HUES64 (cell line): ENCODE measurements around the gene NIPBL. TPM values are rescaled to one million over a fixed set of nuclear protein-coding genes. Genes with fewer than 3 reads are reported as not detected.
"Not testable (repeated sequence)": the region's sequence is repeated elsewhere in the genome, so short reads cannot be mapped to it uniquely, and the experiment has no call there.

Source experiments
- H3K27ac ChIP-seq: 2 replicates; pipeline ENCODE4 v1.7.0; 2013; ENCODE audit warnings: low read depth, low read length, inconsistent platforms
- H3K27me3 ChIP-seq: 2 replicates; pipeline ENCODE4 v1.6.1; 2013; ENCODE audit warnings: mild to moderate bottlenecking, low read length; ENCODE audit not compliant: insufficient read depth
- H3K36me3 ChIP-seq: 2 replicates; pipeline ENCODE4 v1.6.1; 2013; ENCODE audit warnings: mild to moderate bottlenecking, low read length; ENCODE audit not compliant: insufficient read depth
- H3K4me1 ChIP-seq: 2 replicates; pipeline ENCODE4 v1.6.1; 2013; ENCODE audit warnings: mild to moderate bottlenecking, low read length, moderate library complexity; ENCODE audit not compliant: insufficient read depth
- H3K4me3 ChIP-seq: 2 replicates; pipeline ENCODE4 v1.5.1; 2013; ENCODE audit warnings: mild to moderate bottlenecking, low read length, moderate library complexity
- H3K9ac ChIP-seq: 2 replicates; pipeline ENCODE4 v1.6.1; 2013; ENCODE audit warnings: mild to moderate bottlenecking, low read depth, low read length
- H3K9me3 ChIP-seq: 2 replicates; pipeline ENCODE4 v1.6.1; 2013; ENCODE audit warnings: low read depth, low read length; ENCODE audit not compliant: insufficient read depth
- WGBS: fragments of 150-250, 120-280 bp; methylation state at CpG from one replicate; pipeline ENCODE4 v1.1.7; 2013; ENCODE audit warnings: missing lambda C conversion rate; 5-methylcytosine and 5-hydroxymethylcytosine counted together
- polyA plus RNA-seq, 2 experiments: library from polyadenylated mRNA; stranded (reverse); fragments of 50-300 nt; gene quantifications; one replicate each; pipeline ENCODE4 v1.2.3, GENCODE V29; 2013

NIPBL gene, protein sequence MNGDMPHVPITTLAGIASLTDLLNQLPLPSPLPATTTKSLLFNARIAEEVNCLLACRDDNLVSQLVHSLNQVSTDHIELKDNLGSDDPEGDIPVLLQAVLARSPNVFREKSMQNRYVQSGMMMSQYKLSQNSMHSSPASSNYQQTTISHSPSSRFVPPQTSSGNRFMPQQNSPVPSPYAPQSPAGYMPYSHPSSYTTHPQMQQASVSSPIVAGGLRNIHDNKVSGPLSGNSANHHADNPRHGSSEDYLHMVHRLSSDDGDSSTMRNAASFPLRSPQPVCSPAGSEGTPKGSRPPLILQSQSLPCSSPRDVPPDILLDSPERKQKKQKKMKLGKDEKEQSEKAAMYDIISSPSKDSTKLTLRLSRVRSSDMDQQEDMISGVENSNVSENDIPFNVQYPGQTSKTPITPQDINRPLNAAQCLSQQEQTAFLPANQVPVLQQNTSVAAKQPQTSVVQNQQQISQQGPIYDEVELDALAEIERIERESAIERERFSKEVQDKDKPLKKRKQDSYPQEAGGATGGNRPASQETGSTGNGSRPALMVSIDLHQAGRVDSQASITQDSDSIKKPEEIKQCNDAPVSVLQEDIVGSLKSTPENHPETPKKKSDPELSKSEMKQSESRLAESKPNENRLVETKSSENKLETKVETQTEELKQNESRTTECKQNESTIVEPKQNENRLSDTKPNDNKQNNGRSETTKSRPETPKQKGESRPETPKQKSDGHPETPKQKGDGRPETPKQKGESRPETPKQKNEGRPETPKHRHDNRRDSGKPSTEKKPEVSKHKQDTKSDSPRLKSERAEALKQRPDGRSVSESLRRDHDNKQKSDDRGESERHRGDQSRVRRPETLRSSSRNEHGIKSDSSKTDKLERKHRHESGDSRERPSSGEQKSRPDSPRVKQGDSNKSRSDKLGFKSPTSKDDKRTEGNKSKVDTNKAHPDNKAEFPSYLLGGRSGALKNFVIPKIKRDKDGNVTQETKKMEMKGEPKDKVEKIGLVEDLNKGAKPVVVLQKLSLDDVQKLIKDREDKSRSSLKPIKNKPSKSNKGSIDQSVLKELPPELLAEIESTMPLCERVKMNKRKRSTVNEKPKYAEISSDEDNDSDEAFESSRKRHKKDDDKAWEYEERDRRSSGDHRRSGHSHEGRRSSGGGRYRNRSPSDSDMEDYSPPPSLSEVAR (N-terminal part only)
- polyA plus RNA-seq (2013, experiment 1 of 2) = 25.5 TPM
- 28.7 TPM for polyA plus RNA-seq (2013, experiment 2 of 2)

DNA sequence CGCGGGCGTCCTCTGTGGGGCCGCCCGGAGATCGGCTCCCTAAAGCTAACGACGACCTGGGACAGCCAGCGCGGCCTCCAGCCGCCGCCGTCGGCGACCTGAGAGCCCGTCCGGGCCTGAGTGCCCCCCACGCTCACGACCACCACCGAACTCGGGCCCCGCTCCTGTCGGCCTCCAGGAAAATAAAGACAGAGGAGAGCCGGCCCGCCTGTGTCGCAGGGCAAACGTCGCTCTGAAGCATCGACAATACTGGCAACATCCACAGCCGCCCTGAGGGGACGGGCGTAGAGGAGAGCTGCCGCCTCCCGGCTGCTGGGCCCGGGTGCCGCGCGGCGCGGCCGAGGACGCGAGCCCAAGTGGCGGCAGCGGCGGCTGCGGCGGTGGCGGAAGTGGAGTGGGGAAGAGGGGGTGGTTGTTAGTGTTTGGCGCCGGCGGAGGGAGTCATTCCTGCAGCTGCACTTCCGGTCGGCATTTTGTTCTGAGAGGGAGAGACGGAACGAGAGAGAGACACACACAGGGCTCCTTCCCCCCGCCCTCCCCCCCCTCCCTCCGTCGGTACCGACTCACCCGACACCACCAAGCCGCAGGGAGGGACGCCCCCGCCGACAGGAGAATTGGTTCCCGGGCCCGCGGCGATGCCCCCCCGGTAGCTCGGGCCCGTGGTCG, at the start of gene NIPBL:
NIPBL (plus strand) TSS at position 471 of the 666 bp plus-strand sequence. CDS start 76,928 bp downstream, outside the sequence.
- H3K27ac ChIP-seq = peak within 1 kb of the TSS; percentile 93
- under 1% methylated on average over 61 of the region's 73 CpGs for WGBS

DNA sequence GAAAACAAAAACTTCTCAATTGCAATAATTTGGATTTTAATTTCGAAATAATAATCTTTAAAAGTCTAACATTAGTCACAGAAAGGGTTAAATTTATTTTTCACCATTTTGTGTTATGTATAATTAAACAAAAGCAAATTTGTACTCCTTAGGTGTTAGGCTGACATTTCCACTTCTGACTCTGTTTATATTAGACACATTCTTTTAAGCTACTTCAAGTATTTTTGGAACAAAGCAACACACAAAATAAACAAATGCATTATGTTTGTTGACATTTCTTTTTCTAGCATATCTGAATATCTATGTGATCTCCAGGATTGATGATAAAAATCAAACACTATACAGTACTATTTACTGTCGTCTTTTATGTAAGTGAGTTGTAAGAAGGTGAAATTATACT, 44.3 kb upstream of the NIPBL start:
- H3K27ac ChIP-seq = no peak overlapping the region
- no peaks in the 10 kb centered on the region for H3K9me3 ChIP-seq
- WGBS = no CpG with 5 or more reads among the region's 2 CpGs
- H3K36me3 ChIP-seq = no peaks in the 10 kb centered on the region
- no peaks in the 10 kb centered on the region for H3K27me3 ChIP-seq
- no peak overlapping the region for H3K9ac ChIP-seq
- no peak overlapping the region for H3K4me3 ChIP-seq
- H3K4me1 ChIP-seq = no peaks in the 10 kb centered on the region

More for the DNA sequence above, at the start of gene NIPBL:
- Histone ChIP-seq H3K9ac (peak within 1 kb of the TSS; percentile 92), H3K4me1 (peaks cover 34% of the 10 kb centered on the region), H3K4me3 (peak within 1 kb of the TSS; percentile 94), H3K27me3 (no peaks in the 10 kb centered on the region), H3K9me3 (no peaks in the 10 kb centered on the region), H3K36me3 (no peaks in the 10 kb centered on the region; the same call in 1 of the 2 replicates)

DNA sequence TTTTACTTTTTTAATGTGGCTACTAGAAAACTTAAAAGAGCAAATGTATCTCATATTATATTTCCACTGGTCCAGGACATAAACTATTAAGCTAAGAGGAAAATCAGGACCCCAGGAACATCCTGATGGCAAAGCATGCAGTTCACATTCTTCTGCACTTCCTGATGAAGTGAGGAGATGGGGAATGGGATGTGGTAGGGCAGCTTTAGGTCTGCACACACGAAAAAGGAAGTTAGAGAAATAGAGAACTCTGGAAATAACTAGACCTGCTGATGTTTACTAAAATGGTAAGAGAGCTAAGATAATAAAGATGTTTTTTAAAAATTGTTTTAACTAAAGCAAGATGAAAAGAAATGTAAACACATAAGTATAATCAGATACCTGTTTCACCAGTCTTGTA, 39.7 kb upstream of the NIPBL start:
- H3K27me3 ChIP-seq = no peaks in the 10 kb centered on the region
- no peaks in the 10 kb centered on the region for H3K36me3 ChIP-seq
- no peak overlapping the region for H3K9ac ChIP-seq
- no peaks in the 10 kb centered on the region for H3K9me3 ChIP-seq
- no peaks in the 10 kb centered on the region for H3K4me1 ChIP-seq
- H3K27ac ChIP-seq = no peak overlapping the region
- 79% methylated on average over 1 of the region's 1 CpG for WGBS
- H3K4me3 ChIP-seq = no peak overlapping the region

DNA sequence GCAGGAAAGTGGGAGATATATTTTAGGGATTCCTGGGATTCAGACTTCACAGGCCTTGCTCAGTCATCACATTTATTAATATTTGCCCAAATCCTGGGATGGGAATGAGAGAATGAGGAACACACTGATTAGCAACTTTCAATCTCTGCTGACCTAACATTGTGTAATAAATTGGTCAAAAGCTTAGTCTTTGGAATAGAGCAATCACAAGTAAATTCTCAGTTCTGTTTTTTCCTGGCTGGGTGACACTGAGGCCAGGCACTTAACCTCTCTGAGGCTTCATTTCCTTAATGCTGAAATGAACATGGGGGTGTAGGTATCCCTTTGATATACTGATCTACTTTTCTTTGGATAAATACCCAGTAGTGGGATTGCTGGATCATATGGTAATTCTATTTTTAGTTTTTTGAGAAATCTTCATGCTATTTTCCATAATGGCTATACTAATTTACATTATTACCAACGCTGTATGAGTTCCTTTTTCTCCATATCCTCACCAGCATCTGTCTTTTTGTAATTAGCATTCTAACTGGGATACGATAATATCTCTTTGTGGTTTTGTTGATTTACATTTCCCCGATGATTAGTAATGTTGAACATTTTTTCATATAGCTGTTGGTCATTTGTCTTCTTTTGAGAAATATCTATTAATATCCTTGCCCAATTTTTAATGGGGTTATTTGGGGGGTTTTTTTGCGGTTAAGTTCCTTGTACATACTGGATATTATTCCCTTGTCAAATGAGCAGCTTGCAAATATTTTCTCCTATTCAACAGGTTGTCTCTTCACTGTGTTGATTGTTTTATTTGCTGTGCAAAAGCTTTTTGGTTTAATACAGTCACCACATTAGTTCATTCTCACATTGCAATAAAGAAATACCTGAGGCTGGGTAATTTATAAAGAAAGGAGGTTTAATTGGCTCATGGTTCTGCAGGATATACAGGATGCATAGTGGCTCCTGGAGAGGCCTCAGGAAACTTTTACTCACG, 36.8 kb upstream of the NIPBL start:
- no peak overlapping the region for H3K27ac ChIP-seq
- no peak overlapping the region for H3K4me3 ChIP-seq
- no peaks in the 10 kb centered on the region for H3K36me3 ChIP-seq
- H3K9ac ChIP-seq = no peak overlapping the region
- no peaks in the 10 kb centered on the region for H3K27me3 ChIP-seq
- 93% methylated on average over 3 of the region's 5 CpGs for WGBS
- no peaks in the 10 kb centered on the region for H3K9me3 ChIP-seq
- H3K4me1 ChIP-seq = peaks cover 3% of the 10 kb centered on the region; the same call in 1 of the 2 replicates

GRCh38 chr5:36841677-36842076, 34.9 kb upstream of the NIPBL start:
- no peak overlapping the region for H3K4me3 ChIP-seq
- no peaks in the 10 kb centered on the region for H3K9me3 ChIP-seq
- H3K27me3 ChIP-seq = no peaks in the 10 kb centered on the region
- H3K27ac ChIP-seq = no peak overlapping the region
- no peaks in the 10 kb centered on the region for H3K36me3 ChIP-seq
- WGBS = no CpG with 5 or more reads among the region's 1 CpG
- peaks cover 3% of the 10 kb centered on the region; the same call in 1 of the 2 replicates for H3K4me1 ChIP-seq
- H3K9ac ChIP-seq = no peak overlapping the region

DNA sequence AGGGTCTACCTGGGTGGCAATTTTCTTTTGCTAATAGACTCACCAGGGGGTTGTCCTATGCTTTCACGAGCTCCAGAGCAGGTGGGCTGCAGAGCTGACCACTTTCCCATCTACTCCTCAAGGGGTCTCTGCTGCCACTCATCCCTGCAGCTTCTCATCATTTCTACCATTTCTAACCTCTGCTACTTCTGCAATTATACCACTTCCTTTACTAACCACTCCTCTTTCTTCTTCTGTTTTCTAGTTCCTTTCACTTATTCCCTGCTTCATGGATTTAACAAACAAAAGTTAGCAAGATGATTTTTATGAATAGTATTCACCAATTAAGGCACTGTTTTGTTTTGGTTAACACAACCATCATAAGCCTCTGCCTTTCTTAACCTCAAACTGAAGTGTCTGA, 34.5 kb upstream of the NIPBL start:
- H3K36me3 ChIP-seq = no peaks in the 10 kb centered on the region
- H3K9ac ChIP-seq = no peak overlapping the region
- WGBS = 28% methylated on average over 1 of the region's 1 CpG
- no peaks in the 10 kb centered on the region for H3K9me3 ChIP-seq
- H3K27me3 ChIP-seq = no peaks in the 10 kb centered on the region
- H3K4me1 ChIP-seq = peaks cover 3% of the 10 kb centered on the region; the same call in 1 of the 2 replicates
- H3K27ac ChIP-seq = no peak overlapping the region
- H3K4me3 ChIP-seq = no peak overlapping the region

- Histone ChIP-seq H3K4me1 (peaks cover 3% of the 10 kb centered on the region; the same call in 1 of the 2 replicates), H3K27me3 (no peaks in the 10 kb centered on the region), H3K9ac (no peak overlapping the region), H3K36me3 (no peaks in the 10 kb centered on the region), H3K9me3 (no peaks in the 10 kb centered on the region), H3K27ac (no peak overlapping the region), H3K4me3 (no peak overlapping the region)
- 79% methylated on average over 5 of the region's 5 CpGs for WGBS
These were observed 32.3 kb upstream of the NIPBL start for GRCh38 chr5:36844305-36844704.

DNA sequence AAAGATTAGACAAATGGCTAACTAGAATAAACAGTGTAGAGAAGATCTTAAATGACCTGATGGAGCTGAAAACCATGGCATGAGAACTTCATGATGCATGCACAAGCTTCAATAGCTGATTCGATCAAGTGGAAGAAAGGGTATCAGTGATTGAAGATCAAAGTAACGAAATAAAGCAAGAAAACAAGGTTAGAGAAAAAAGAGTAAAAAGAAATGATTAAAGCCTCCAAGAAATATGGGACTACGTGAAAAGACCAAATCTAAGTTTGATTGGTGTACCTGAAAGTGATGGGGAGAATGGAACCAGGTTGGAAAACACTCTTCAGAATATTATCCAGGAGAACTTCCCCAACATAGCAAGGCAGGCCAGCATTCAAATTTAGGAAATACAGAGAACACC, 28.0 kb upstream of the NIPBL start:
- H3K27ac ChIP-seq, H3K4me1 ChIP-seq, H3K4me3 ChIP-seq, H3K9me3 ChIP-seq, H3K9ac ChIP-seq, H3K27me3 ChIP-seq, H3K36me3 ChIP-seq: not testable (repeated sequence)
- 91% methylated on average over 3 of the region's 3 CpGs for WGBS

DNA sequence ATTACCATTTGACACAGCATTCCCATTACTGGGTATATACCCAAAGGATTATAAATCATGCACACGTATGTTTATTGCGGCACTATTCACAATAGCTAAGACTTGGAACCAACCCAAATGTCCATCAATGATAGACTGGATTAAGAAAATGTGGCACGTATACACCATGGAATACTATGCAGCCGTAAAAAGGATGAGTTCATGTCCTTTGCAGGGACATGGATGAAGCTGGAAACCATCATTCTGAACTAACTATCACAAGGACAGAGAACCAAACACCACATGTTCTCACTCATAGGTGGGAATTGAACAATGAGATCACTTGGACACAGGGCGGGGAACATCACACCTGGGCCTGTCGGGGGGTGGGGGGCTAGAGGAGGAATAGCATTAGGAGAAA, 23.7 kb upstream of the NIPBL start:
- H3K4me1 ChIP-seq, H3K27ac ChIP-seq, H3K27me3 ChIP-seq, H3K9ac ChIP-seq, H3K9me3 ChIP-seq, H3K36me3 ChIP-seq, H3K4me3 ChIP-seq: not testable (repeated sequence)
- 90% methylated on average over 6 of the region's 6 CpGs for WGBS
